IMR-90 (cell line): Measurements from ENCODE around the gene RAB11FIP3. TPM values are rescaled to one million over a fixed set of nuclear protein-coding genes. Genes with fewer than 3 reads are reported as not detected.

Source experiments
- ATAC-seq: fragments of 200-7000 bp; cut with Tn5 transposase; 2 replicates; pipeline ENCODE4 v1.9.1; 2020; ENCODE audit warnings: low read depth, mild to moderate bottlenecking, moderate library complexity
- BruUV-seq: library from RNA; stranded (reverse); fragments of 400-500 nt; replicated peaks from 2 replicates; lab custom pipeline; 2021; lab: Mats Ljungman, UMichigan
- CTCF ChIA-PET: fragments of 300-600 bp; formaldehyde crosslinking; extraction: SDS; loops from one replicate; lab custom pipeline; 2021; ENCODE audit warnings: antibody characterized with exemption; lab: Yijun Ruan, JAX
- POLR2A ChIA-PET: fragments of 300-600 bp; sonication (Branson Sonifier 250); formaldehyde crosslinking; loops from one replicate; lab custom pipeline; 2022; ENCODE audit warnings: antibody characterized with exemption; ENCODE audit not compliant: unreplicated experiment; lab: Charles Lee
- DNase-seq: peaks from one replicate; pipeline ENCODE4 v3.0.0; 2013
- H2AFZ ChIP-seq: replicated peaks from 2 replicates; pipeline ENCODE3; 2013; ENCODE audit warnings: low read length, mild to moderate bottlenecking; ENCODE audit not compliant: poor library complexity
- H2AK5ac ChIP-seq: 2 replicates; pipeline ENCODE4 v1.6.1; 2013; ENCODE audit warnings: low read depth, low read length, inconsistent platforms
- H2AK9ac ChIP-seq: replicated peaks from 2 replicates; pipeline ENCODE3; 2013; ENCODE audit warnings: mild to moderate bottlenecking, low read depth, low read length, moderate library complexity; ENCODE audit not compliant: poor library complexity
- H2BK120ac ChIP-seq: 2 replicates; pipeline ENCODE4 v1.6.1; 2013; ENCODE audit warnings: low read depth, low read length, inconsistent platforms
- H2BK15ac ChIP-seq: 3 replicates; pipeline ENCODE4 v1.6.1; 2013; ENCODE audit warnings: low read depth, low read length, inconsistent platforms
- H2BK20ac ChIP-seq: 2 replicates; pipeline ENCODE4 v1.6.1; 2013; ENCODE audit warnings: low read depth, mild to moderate bottlenecking, inconsistent platforms, low read length, moderate library complexity
- H2BK5ac ChIP-seq: 2 replicates; pipeline ENCODE4 v1.6.1; 2013; ENCODE audit warnings: mild to moderate bottlenecking, low read depth, low read length, inconsistent platforms; ENCODE audit not compliant: poor library complexity, severe bottlenecking
- H3K14ac ChIP-seq: replicated peaks from 2 replicates; pipeline ENCODE4 v1.6.1; 2013; ENCODE audit warnings: low read depth, low read length, inconsistent platforms
- H3K18ac ChIP-seq: 2 replicates; pipeline ENCODE4 v1.6.1; 2013; ENCODE audit warnings: low read depth, low read length, control low read depth
- H3K23ac ChIP-seq: 2 replicates; pipeline ENCODE4 v1.6.1; 2013; ENCODE audit warnings: low read depth, low read length, inconsistent platforms
- H3K27ac ChIP-seq: 2 replicates; pipeline ENCODE4 v1.5.1; 2013; ENCODE audit warnings: mild to moderate bottlenecking, control low read depth, low read length; ENCODE audit not compliant: insufficient read depth
- H3K27me3 ChIP-seq: 2 replicates; pipeline ENCODE4 v1.6.1; 2013; ENCODE audit warnings: low read length; ENCODE audit not compliant: control insufficient read depth, insufficient read depth
- H3K36me3 ChIP-seq: 2 replicates; pipeline ENCODE4 v1.6.1; 2013; ENCODE audit warnings: low read length, mixed read lengths; ENCODE audit not compliant: control insufficient read depth, insufficient read depth
- H3K4ac ChIP-seq: 2 replicates; pipeline ENCODE4 v1.6.1; 2013; ENCODE audit warnings: low read depth, low read length, inconsistent platforms
- H3K4me1 ChIP-seq: 2 replicates; pipeline ENCODE4 v1.6.1; 2013; ENCODE audit warnings: low read length, mixed read lengths; ENCODE audit not compliant: control insufficient read depth, insufficient read depth
- H3K4me2 ChIP-seq: 2 replicates; pipeline ENCODE4 v1.6.1; 2013; ENCODE audit warnings: low read depth, mild to moderate bottlenecking, control low read depth, low read length, moderate library complexity
- H3K4me3 ChIP-seq: 2 replicates; pipeline ENCODE4 v1.5.1; 2013; ENCODE audit warnings: low read depth, mild to moderate bottlenecking, control low read depth, low read length, moderate library complexity; ENCODE audit not compliant: insufficient read depth
- H3K56ac ChIP-seq: 2 replicates; pipeline ENCODE4 v1.6.1; 2013; ENCODE audit warnings: low read length, inconsistent platforms; ENCODE audit not compliant: insufficient read depth; ENCODE audit errors: extremely low read depth
- H3K79me1 ChIP-seq, 2 experiments: 2 replicates each; pipeline ENCODE4 v1.6.1; 2013; ENCODE audit warnings: low read length in 2 of 2, inconsistent platforms in 1 of 2, low read depth in 1 of 2
- H3K9ac ChIP-seq: 2 replicates; pipeline ENCODE4 v1.6.1; 2013; ENCODE audit warnings: low read depth, low read length, control low read depth
- H3K9me1 ChIP-seq: 2 replicates; pipeline ENCODE4 v1.6.1; 2013; ENCODE audit warnings: low read length, inconsistent platforms; ENCODE audit not compliant: insufficient read depth
- H3K9me3 ChIP-seq: 2 replicates; pipeline ENCODE4 v1.6.1; 2013; ENCODE audit warnings: low read length; ENCODE audit not compliant: control insufficient read depth, insufficient read depth
- H4K20me1 ChIP-seq: 2 replicates; pipeline ENCODE4 v1.6.1; 2013; ENCODE audit warnings: low read length, inconsistent platforms; ENCODE audit not compliant: insufficient read depth
- H4K5ac ChIP-seq: 2 replicates; pipeline ENCODE4 v1.6.1; 2013; ENCODE audit warnings: mild to moderate bottlenecking, low read depth, low read length, control low read depth
- H4K8ac ChIP-seq, 2 experiments: 2 replicates each; pipeline ENCODE4 v1.6.1; 2013; ENCODE audit warnings: low read depth in 2 of 2, low read length in 2 of 2, control low read depth in 1 of 2, inconsistent platforms in 1 of 2
- H4K91ac ChIP-seq: 2 replicates; pipeline ENCODE4 v1.6.1; 2013; ENCODE audit warnings: low read depth, low read length, inconsistent platforms; ENCODE audit not compliant: insufficient read depth
- CTCF ChIP-seq: conservative IDR thresholded peaks from 2 replicates; pipeline ENCODE4 v1.5.1; 2012; ENCODE audit warnings: mild to moderate bottlenecking, low read depth, low read length, improper control_type of control experiment
- POLR2A ChIP-seq: IDR thresholded peaks from 2 replicates; pipeline ENCODE4 v1.6.1; 2012; ENCODE audit warnings: mild to moderate bottlenecking, low read depth, low read length
- RFX5 ChIP-seq: IDR thresholded peaks from 2 replicates; pipeline ENCODE4 v1.8.0; 2012; ENCODE audit warnings: low read depth, mild to moderate bottlenecking, low read length, moderate library complexity
- SMC3 ChIP-seq: fragments of 150-350 bp; IDR thresholded peaks from 2 replicates; pipeline ENCODE4 v1.6.1; 2016; ENCODE audit warnings: low read depth, mild to moderate bottlenecking, antibody characterized with exemption, low read length, moderate library complexity
- WGBS, 2 experiments: methylation state at CpG; one replicate each; pipeline versions ENCODE4 v1.1.5 to v1.1.7; 2013; ENCODE audit warnings: missing lambda C conversion rate in 2 of 2; ENCODE audit not compliant: insufficient read length in 1 of 2; ENCODE audit errors: extremely low coverage in 2 of 2; 5-methylcytosine and 5-hydroxymethylcytosine counted together
- dilution Hi-C: fragments of 300-500 bp; cut with HindIII; formaldehyde crosslinking; loops from one replicate; pipeline ENCODE4 v1.14.3; 2018; ENCODE audit warnings: low sequenced_read_pairs; ENCODE audit not compliant: unreplicated experiment
- in situ Hi-C: fragments of 300-500 bp; cut with MboI; formaldehyde crosslinking; loops from 3 replicates; pipeline ENCODE4 v1.14.3; 2019; ENCODE audit warnings: low sequenced_read_pairs, inconsistent platforms, mixed read lengths
- intact Hi-C: fragments of 100-400 bp; cut with micrococcal nuclease; formaldehyde crosslinking; loops from 2 replicates; pipeline ENCODE4 v1.10.0; 2022
- polyA plus RNA-seq, 3 experiments: library from polyadenylated mRNA; depleted of rRNA; stranded (reverse); fragments of >200 nt; gene quantifications; 2 replicates each; pipeline ENCODE4 v1.2.3, GENCODE V29; 2012; ENCODE audit warnings: low replicate concordance in 1 of 3
- total RNA-seq: library from RNA; depleted of rRNA; stranded (reverse); fragments of >200 nt; gene quantifications from 2 replicates; pipeline ENCODE4 v1.2.3, GENCODE V29; 2012

RAB11FIP3 gene
- total and polyA plus RNA-seq, 2 of the 4 experiments (the other 2 are of a cell fraction): 7.5 to 22.5 TPM

- TF ChIP-seq CTCF (no peak), POLR2A (no peak), RFX5 (no peak)
Observed at GRCh38 chr16:380762-381011, 44.8 kb upstream of the RAB11FIP3 start (continued).

GRCh38 chr16:381012-381788 lies 44.2 kb upstream of the RAB11FIP3 start:
- Histone ChIP-seq H4K5ac (no peak overlapping the region), H2BK5ac (peak overlapping the region; percentile 62), H3K23ac (peak overlapping the region; percentile 86), H2BK20ac (no peak overlapping the region), H3K4me2 (peak overlapping the region; percentile 95), H4K91ac (no peak overlapping the region), H2BK120ac (0 out of 2 replicates have a peak overlapping the region, but pooled peaks have one; percentile 8), H3K56ac (no peak overlapping the region; the same call in none of the 2 replicates), H3K9me1 (no peaks in the 10 kb centered on the region), H2BK15ac (no peak overlapping the region; the same call in 2 of the 3 replicates), H3K79me1 (peaks cover 13 to 29% of the 10 kb centered on the region in 2 experiments; a peak in 3 of 4 replicates), H2AK9ac (peak overlapping the region; percentile 94), H2AFZ (peak overlapping the region; percentile 88), H3K9ac (peak overlapping the region; percentile 91), H3K27ac (peak overlapping the region; percentile 82), H3K9me3 (no peaks in the 10 kb centered on the region), H3K4me1 (peaks cover 2% of the 10 kb centered on the region; the same call in 1 of the 2 replicates), H3K4me3 (peak overlapping the region; percentile 88), H3K27me3 (no peaks in the 10 kb centered on the region), H3K14ac (peak overlapping the region; percentile 62; the same call in 1 of the 2 replicates), H3K18ac (no peak overlapping the region), H3K4ac (peak overlapping the region; percentile 65; the same call in 1 of the 2 replicates), H4K20me1 (peaks cover 16% of the 10 kb centered on the region), H3K36me3 (peaks cover 11% of the 10 kb centered on the region), H4K8ac (peak overlapping the region in 1 of 2 experiments; percentile 24; a peak in 1 of 4 replicates), H2AK5ac (peak overlapping the region; percentile 84)
- ChIA-PET CTCF (no interaction called here), POLR2A (no interaction called here)
- BruUV-seq: no TSS peak
- no peak for TF ChIP-seq SMC3
- WGBS, 2 experiments: 0% methylated on average over 7 of the region's 73 CpGs; no CpG with 5 or more reads in 1 of the 2 experiments
- in situ Hi-C loops: no loop called here
- peak; percentile 10 for DNase-seq
- peak; percentile 72 for ATAC-seq
- dilution Hi-C loops: no loop called here
- intact Hi-C loops: no loop called here
